ENCODE measurements around the gene CDKN2B. TPM values are rescaled to one million over a fixed set of nuclear protein-coding genes. Genes with fewer than 3 reads are reported as not detected.
A peak's percentile ranks its signal among the peaks of the same experiment; 100 is the strongest.

CDKN2B gene
- total RNA-seq, 2 experiments from 2014 or later = not detected

- peaks cover 25% of the 10 kb centered on the region for H3K4me1 ChIP-seq (ENCODE audit: insufficient read depth, low read length)
- DNase-seq (no peak), ATAC-seq (ENCODE audit: poor library complexity) (no peak)
- peaks cover 0 to 15% of the 10 kb centered on the region in 2 experiments for H3K9me3 ChIP-seq (ENCODE audit: control insufficient read depth in 1 of 2, insufficient read depth in 1 of 2, low read length in 2 of 2)
- no peak overlapping the region for H3K27ac ChIP-seq (ENCODE audit: low read depth in 1 of 2, low read length in 2 of 2)
- ChIA-PET CTCF (interaction anchor here (0.6 to 3.6 kb wide), 2 partner anchors 193 to 540 kb away, joined by 4 to 37 read pairs; no protein-coding TSS in a partner anchor), POLR2A (interaction anchor here (1.0 to 2.6 kb wide), 2 partner anchors 8 to 11 kb away, joined by 3 to 19 read pairs; partner anchors contain the start of genes CDKN2A and CDKN2B-AS1)
- Mint-ChIP-seq H3K27me3 (peaks cover 93% of the 10 kb centered on the region), H3K4me1 (ENCODE audit: low read depth) (peaks cover 23% of the 10 kb centered on the region), H3K36me3 (ENCODE audit: low read depth) (no peaks in the 10 kb centered on the region), H3K27ac (no peak overlapping the region), H3K4me3 (no peak overlapping the region), H3K9me3 (no peaks in the 10 kb centered on the region)
- TF ChIP-seq, protein P1, sequence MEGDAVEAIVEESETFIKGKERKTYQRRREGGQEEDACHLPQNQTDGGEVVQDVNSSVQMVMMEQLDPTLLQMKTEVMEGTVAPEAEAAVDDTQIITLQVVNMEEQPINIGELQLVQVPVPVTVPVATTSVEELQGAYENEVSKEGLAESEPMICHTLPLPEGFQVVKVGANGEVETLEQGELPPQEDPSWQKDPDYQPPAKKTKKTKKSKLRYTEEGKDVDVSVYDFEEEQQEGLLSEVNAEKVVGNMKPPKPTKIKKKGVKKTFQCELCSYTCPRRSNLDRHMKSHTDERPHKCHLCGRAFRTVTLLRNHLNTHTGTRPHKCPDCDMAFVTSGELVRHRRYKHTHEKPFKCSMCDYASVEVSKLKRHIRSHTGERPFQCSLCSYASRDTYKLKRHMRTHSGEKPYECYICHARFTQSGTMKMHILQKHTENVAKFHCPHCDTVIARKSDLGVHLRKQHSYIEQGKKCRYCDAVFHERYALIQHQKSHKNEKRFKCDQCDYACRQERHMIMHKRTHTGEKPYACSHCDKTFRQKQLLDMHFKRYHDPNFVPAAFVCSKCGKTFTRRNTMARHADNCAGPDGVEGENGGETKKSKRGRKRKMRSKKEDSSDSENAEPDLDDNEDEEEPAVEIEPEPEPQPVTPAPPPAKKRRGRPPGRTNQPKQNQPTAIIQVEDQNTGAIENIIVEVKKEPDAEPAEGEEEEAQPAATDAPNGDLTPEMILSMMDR (IDR thresholded peaks at IDR 0.05) = no peak
- no peaks in the 10 kb centered on the region for H3K36me3 ChIP-seq (ENCODE audit: insufficient read depth, low read length)
- peaks cover 41 to 92% of the 10 kb centered on the region in 2 experiments for H3K27me3 ChIP-seq (ENCODE audit: control insufficient read depth in 1 of 2, insufficient read depth in 2 of 2, low read length in 2 of 2)
- H3K4me3 ChIP-seq (ENCODE audit: low read length) = no peak overlapping the region
- intact Hi-C loops (cut with DNase I, micrococcal nuclease) = loop anchor here in 1 of 2 experiments (5.0 kb wide), 1 partner anchor 34 kb away; no protein-coding TSS in a partner anchor
These were observed 3.2 kb downstream of the CDKN2B start for GRCh38 chr9:22005702-22006606.

GRCh38 chr9:22005021-22005701 is 3.9 kb downstream of the CDKN2B start:
- DNase-seq (peak in 4 of 14 experiments; percentile 3 to 54 (median 38)), ATAC-seq (ENCODE audit: poor library complexity) (peak; percentile 28)
- no peaks in the 10 kb centered on the region for H3K36me3 Mint-ChIP-seq (ENCODE audit: low read depth)
- POLR2A ChIA-PET = no interaction called here
- CTCF ChIA-PET = interaction anchor here (0.6 kb wide), 1 partner anchor 539 kb away, joined by 4 read pairs; no protein-coding TSS in a partner anchor
- no peak overlapping the region for H3K4me3 Mint-ChIP-seq
- intact Hi-C loops (cut with DNase I, micrococcal nuclease) = loop anchor here in 1 of 2 experiments (5.0 kb wide), 1 partner anchor 33 kb away; no protein-coding TSS in a partner anchor
- H3K9me3 ChIP-seq (ENCODE audit: control insufficient read depth in 1 of 2, insufficient read depth in 1 of 2, low read length in 2 of 2) = peaks cover 0 to 15% of the 10 kb centered on the region in 2 experiments
- TF ChIP-seq, protein P1 (IDR thresholded peaks at IDR 0.05) = no peak
- no peak overlapping the region for H3K27ac Mint-ChIP-seq
- no peaks in the 10 kb centered on the region for H3K36me3 ChIP-seq (ENCODE audit: insufficient read depth, low read length)
- H3K27me3 ChIP-seq (ENCODE audit: control insufficient read depth in 1 of 2, insufficient read depth in 2 of 2, low read length in 2 of 2) = peaks cover 41 to 88% of the 10 kb centered on the region in 2 experiments
- peaks cover 92% of the 10 kb centered on the region for H3K27me3 Mint-ChIP-seq
- H3K9me3 Mint-ChIP-seq = no peaks in the 10 kb centered on the region
- no peak overlapping the region for H3K27ac ChIP-seq (ENCODE audit: low read depth in 1 of 2, low read length in 2 of 2)
- H3K4me1 ChIP-seq (ENCODE audit: insufficient read depth, low read length) = peaks cover 25% of the 10 kb centered on the region
- H3K4me1 Mint-ChIP-seq (ENCODE audit: low read depth) = peaks cover 23% of the 10 kb centered on the region
- no peak overlapping the region for H3K4me3 ChIP-seq (ENCODE audit: low read length)

DNA sequence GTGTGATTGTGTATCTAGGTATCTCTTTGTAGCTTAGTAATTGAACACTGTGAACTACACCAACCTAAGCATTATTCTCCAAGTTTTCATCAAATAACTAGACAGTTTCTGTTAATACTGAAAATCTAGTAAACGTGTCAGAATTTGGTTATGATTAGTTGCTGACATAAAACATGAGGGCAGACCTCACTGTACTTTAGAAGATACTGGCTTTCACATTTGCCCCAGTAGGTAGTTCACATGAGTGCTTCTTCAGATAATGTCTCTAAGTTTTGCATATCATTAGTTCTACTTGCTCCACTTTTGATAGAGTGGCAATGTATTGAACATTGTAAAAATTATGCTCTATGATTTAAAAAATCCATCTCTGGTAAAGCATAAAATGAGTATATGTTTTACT is 7.1 kb downstream of the CDKN2B start:
- DNase-seq = no peak
- ChIA-PET POLR2A (no interaction called here), CTCF (no interaction called here)
- no peak overlapping the region for H3K27ac Mint-ChIP-seq
- no peaks in the 10 kb centered on the region for H3K36me3 Mint-ChIP-seq (ENCODE audit: low read depth)
- H3K4me1 Mint-ChIP-seq (ENCODE audit: low read depth) = peaks cover 8% of the 10 kb centered on the region
- Histone ChIP-seq H3K27me3 (ENCODE audit: control insufficient read depth in 1 of 2, insufficient read depth in 2 of 2, low read length in 2 of 2) (peaks cover 26 to 58% of the 10 kb centered on the region in 2 experiments), H3K36me3 (ENCODE audit: insufficient read depth, low read length) (no peaks in the 10 kb centered on the region), H3K4me3 (ENCODE audit: low read length) (no peak overlapping the region), H3K9me3 (ENCODE audit: control insufficient read depth in 1 of 2, insufficient read depth in 1 of 2, low read length in 2 of 2) (peaks cover 0 to 6% of the 10 kb centered on the region in 2 experiments), H3K4me1 (ENCODE audit: insufficient read depth, low read length) (peaks cover 12% of the 10 kb centered on the region), H3K27ac (ENCODE audit: low read depth in 1 of 2, low read length in 2 of 2) (no peak overlapping the region)
- no peak overlapping the region for H3K4me3 Mint-ChIP-seq
- no peaks in the 10 kb centered on the region for H3K9me3 Mint-ChIP-seq
- peaks cover 72% of the 10 kb centered on the region for H3K27me3 Mint-ChIP-seq
- TF ChIP-seq, protein P1 (IDR thresholded peaks at IDR 0.05) = no peak
- intact Hi-C loops (cut with DNase I, micrococcal nuclease) = loop anchor here in 1 of 2 experiments (5.0 kb wide), 1 partner anchor 35 kb away; no protein-coding TSS in a partner anchor
- ATAC-seq (ENCODE audit: poor library complexity) = no peak

Data from CD4-positive, alpha-beta T cell (primary cell).